SU-DHL-6 (cell line): ENCODE data around the gene NRF1.

Experiments used
- H2AFZ ChIP-seq: fragments of 200-600 bp; sonication (generic); 2 replicates; pipeline ENCODE4 v1.6.1; 2014; ENCODE audit warnings: low read depth, mild to moderate bottlenecking, moderate library complexity, mixed read lengths, antibody characterized with exemption, low read length; ENCODE audit not compliant: severe bottlenecking
- H3F3A ChIP-seq: fragments of 200-600 bp; shearing (Covaris generic); 2 replicates; pipeline ENCODE4 v1.6.0; 2016; ENCODE audit warnings: antibody characterized with exemption, mild to moderate bottlenecking; ENCODE audit not compliant: insufficient read depth
- H3K27ac ChIP-seq: fragments of 200-600 bp; sonication (generic); 2 replicates; pipeline ENCODE4 v1.5.1; 2016; ENCODE audit warnings: low read depth, mild to moderate bottlenecking, low read length, moderate library complexity, mixed read lengths
- H3K27me3 ChIP-seq: fragments of 200-600 bp; sonication (generic), shearing (Covaris generic); 2 replicates; pipeline ENCODE4 v1.6.0; 2014; ENCODE audit warnings: mild to moderate bottlenecking, low read length
- H3K36me3 ChIP-seq: fragments of 200-600 bp; sonication (generic); 2 replicates; pipeline ENCODE4 v1.6.1; 2014; ENCODE audit warnings: mild to moderate bottlenecking, low read length, mixed read lengths
- H3K4me2 ChIP-seq: fragments of 300-600, 200-600 bp; shearing (Covaris generic), sonication (generic); 2 replicates; pipeline ENCODE4 v1.6.0; 2014; ENCODE audit warnings: low read length, low read depth, mild to moderate bottlenecking; ENCODE audit not compliant: poor library complexity, severe bottlenecking
- H3K4me3 ChIP-seq: fragments of 200-600 bp; sonication (generic); 2 replicates; pipeline ENCODE4 v1.5.1; 2014; ENCODE audit warnings: antibody characterized with exemption, low read length, mild to moderate bottlenecking, mixed read lengths; ENCODE audit not compliant: insufficient read depth, poor library complexity, severe bottlenecking
- H3K79me2 ChIP-seq: fragments of 200-600 bp; sonication (generic); 2 replicates; pipeline ENCODE4 v1.6.1; 2014; ENCODE audit warnings: mild to moderate bottlenecking, low read length, moderate library complexity; ENCODE audit not compliant: insufficient read depth
- H3K9ac ChIP-seq: fragments of 200-600 bp; sonication (generic); 2 replicates; pipeline ENCODE4 v1.7.0; 2014; ENCODE audit warnings: mild to moderate bottlenecking, low read length
- H3K9me2 ChIP-seq: fragments of 200-600 bp; sonication (generic); replicated peaks from 2 replicates; pipeline ENCODE4 v1.6.1; 2014; ENCODE audit warnings: low read length; ENCODE audit not compliant: insufficient read depth
- H3K9me3 ChIP-seq: fragments of 200-600 bp; sonication (generic); 2 replicates; pipeline ENCODE4 v1.6.1; 2014; ENCODE audit warnings: low read length, mixed read lengths; ENCODE audit not compliant: insufficient read depth
- H4K20me1 ChIP-seq: fragments of 200-600 bp; sonication (generic); 2 replicates; pipeline ENCODE4 v1.6.1; 2014; ENCODE audit warnings: low read depth, mild to moderate bottlenecking, antibody characterized with exemption, low read length, moderate library complexity, mixed read lengths
- CTCF ChIP-seq: fragments of 200-600 bp; sonication (generic); IDR thresholded peaks from one replicate; pipeline ENCODE4 v1.5.1; 2017; ENCODE audit warnings: antibody characterized with exemption, mild to moderate bottlenecking, low read length, moderate library complexity; ENCODE audit not compliant: insufficient read depth, poor library complexity, severe bottlenecking
- EZH2phosphoT487 ChIP-seq: fragments of 200-600 bp; sonication (generic), shearing (Covaris generic); conservative IDR thresholded peaks from 2 replicates; pipeline ENCODE4 v1.6.1; 2018; ENCODE audit warnings: mild to moderate bottlenecking, antibody characterized with exemption, low read length, moderate library complexity, mixed read lengths

The NRF1 gene

DNA sequence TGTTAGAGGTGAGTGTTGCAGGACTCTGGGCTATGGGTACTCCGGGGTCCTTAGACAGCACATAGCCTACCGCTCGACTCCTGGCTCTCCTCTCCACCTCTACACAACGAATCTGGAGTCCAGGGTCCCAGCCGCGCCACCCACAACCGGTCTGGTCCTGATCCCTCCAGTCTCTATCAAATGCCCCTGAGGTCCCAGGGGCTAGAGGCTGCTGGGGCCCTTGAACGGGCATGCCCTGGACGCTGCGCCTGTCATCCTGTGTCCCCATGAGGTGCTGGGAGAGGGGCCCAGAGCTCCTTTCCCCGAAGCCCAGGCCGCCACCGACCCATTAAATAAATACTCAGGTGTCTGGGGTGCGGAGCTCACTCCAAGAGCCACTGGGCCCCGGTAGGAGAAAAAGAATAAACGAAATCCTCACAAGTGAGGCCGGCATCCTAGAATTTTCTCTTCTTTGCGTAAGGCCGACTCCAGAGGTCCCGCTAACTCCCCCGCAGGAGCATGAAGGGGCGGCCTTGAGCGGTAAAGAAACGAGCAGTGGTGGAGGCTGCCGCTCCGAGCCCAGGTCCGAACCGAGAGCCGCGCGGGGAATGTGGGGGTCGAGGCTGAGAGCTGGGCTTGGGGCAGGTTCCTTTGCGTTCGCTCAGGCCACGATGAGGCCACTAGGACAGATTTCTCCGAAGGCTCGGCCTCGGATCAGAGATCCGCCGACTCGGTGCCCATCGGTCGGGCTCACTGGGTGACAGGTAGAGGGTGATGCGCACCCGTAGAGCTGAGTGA, 166.7 kb downstream of the NRF1 start:
- no peak overlapping the region for H3K9ac ChIP-seq
- H3K4me3 ChIP-seq = no peak overlapping the region
- no peaks in the 10 kb centered on the region for H3K36me3 ChIP-seq
- no peaks in the 10 kb centered on the region for H3F3A ChIP-seq
- no peaks in the 10 kb centered on the region for H4K20me1 ChIP-seq
- H3K4me2 ChIP-seq = no peak overlapping the region
- no peaks in the 10 kb centered on the region for H3K9me3 ChIP-seq
- no peaks in the 10 kb centered on the region for H3K27me3 ChIP-seq
- no peaks in the 10 kb centered on the region for H3K9me2 ChIP-seq
- H2AFZ ChIP-seq = no peak overlapping the region
- TF ChIP-seq CTCF (no peak), EZH2phosphoT487 (no peak)
- no peaks in the 10 kb centered on the region for H3K79me2 ChIP-seq
- no peak overlapping the region for H3K27ac ChIP-seq

GRCh38 chr7:129778770-129779601, 167.5 kb downstream of the NRF1 start:
- Histone ChIP-seq H3K27me3 (no peaks in the 10 kb centered on the region), H3K4me3 (peak overlapping the region; percentile 83), H2AFZ (peak overlapping the region; percentile 95), H3K9ac (peak overlapping the region; percentile 76), H3K36me3 (no peaks in the 10 kb centered on the region), H3K27ac (no peak overlapping the region), H3F3A (no peaks in the 10 kb centered on the region), H3K9me2 (no peaks in the 10 kb centered on the region), H3K4me2 (peak overlapping the region; percentile 75), H3K9me3 (no peaks in the 10 kb centered on the region), H3K79me2 (no peaks in the 10 kb centered on the region), H4K20me1 (no peaks in the 10 kb centered on the region)
- TF ChIP-seq CTCF = no peak
- TF ChIP-seq EZH2phosphoT487 = no peak

DNA sequence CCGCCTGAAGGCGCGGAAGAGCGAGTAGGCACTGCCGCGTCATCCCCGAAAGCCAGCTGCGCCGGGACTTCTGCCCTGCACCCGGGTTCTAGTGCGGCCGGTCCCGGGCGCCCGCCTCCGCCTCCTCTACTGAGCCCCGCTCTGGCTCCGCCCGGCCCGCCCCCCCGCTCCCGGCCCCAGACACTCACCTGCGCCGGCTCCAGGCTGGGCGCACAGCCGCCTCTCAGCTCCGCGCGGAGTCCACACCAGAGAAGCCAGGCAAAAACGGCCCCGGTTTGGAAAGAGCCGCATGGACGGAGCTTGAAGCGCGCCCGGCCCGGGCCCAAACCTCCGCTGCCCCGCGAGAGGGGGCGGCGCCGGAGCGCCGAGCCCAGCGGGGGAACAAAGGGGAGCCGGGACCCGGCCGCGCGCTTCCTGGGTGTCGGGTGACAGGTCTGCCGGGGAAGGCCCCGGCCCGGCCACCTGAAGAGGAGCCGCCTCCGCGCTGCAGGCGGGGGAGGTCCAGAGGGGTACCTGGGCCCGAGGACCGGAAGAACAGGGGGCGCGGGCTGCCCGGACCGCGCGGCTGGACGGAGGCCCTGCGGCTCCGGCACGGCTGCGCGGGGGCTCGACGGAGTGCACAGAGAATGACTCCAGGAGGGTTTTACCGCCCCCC, 168.2 kb downstream of the NRF1 start:
- Histone ChIP-seq H3K79me2 (no peaks in the 10 kb centered on the region), H3K4me3 (peak overlapping the region; percentile 83), H3K36me3 (no peaks in the 10 kb centered on the region), H3F3A (no peaks in the 10 kb centered on the region), H4K20me1 (no peaks in the 10 kb centered on the region), H3K27me3 (no peaks in the 10 kb centered on the region), H3K9me3 (no peaks in the 10 kb centered on the region), H3K4me2 (peak overlapping the region; percentile 75), H3K27ac (0 out of 2 replicates have a peak overlapping the region, but pooled peaks have one; percentile 25), H3K9ac (peak overlapping the region; percentile 76), H2AFZ (peak overlapping the region; percentile 95), H3K9me2 (no peaks in the 10 kb centered on the region)
- TF ChIP-seq CTCF = no peak
- TF ChIP-seq EZH2phosphoT487 = no peak
